ENCODE data around the gene SMDT1. TPM values are rescaled to one million over a fixed set of nuclear protein-coding genes. Genes with fewer than 3 reads are reported as not detected.
"Not testable (repeated sequence)": the region's sequence is repeated elsewhere in the genome, so short reads cannot be mapped to it uniquely, and the experiment has no call there.

Gene SMDT1
- total and polyA plus RNA-seq, 9 of the 15 experiments (the other 6 are each of a cell fraction or from before 2014, with no cell fraction given): 7.9 to 65.2 (median 14.3) TPM

DNA sequence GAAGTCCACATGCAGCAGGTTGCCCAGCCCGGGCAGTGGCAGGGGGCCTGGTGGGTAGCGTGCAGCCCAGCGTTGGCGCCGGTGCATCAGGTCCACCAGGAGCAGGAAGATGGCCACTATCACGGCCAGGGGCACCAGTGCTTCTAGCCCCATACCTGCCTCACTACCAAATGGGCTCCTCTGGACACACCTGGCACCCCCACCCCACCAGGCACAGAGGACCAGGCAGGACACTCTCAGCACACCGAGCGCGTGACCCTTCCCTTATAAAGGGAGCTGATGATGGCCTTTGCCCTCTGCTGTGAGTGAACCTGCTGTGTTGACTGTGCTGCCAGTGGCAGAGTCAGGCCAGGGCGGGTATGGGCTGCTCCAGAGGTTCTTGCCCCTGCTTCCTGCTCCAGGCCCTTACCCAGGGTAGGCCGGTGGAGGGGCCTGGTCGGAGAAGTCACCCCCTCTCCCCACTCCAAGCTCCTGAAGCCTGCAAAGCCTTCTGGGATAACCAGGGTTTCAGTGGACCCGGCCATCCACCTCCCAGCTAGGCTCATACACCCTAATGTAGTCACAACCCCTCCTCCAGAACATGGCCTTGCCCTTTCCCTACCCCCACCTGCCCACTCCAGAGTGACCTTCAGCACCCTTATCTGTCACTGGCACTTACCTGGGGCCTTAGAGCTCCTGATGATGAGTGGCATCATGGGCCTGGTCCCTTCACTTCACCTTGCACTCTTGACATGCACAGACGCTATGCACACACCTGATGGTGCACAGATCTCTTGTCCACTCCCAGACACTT lies 51.3 kb downstream of the SMDT1 start, which contains the start of gene CYP2D6:
Gene CYP2D6, minus strand, starts transcription at position 172 of the 793 bp plus-strand sequence. Its CDS starts 19 bp downstream, at position 153.
- BruUV-seq (replicated peaks); H3K9me1 ChIP-seq (ENCODE audit: control insufficient read depth, insufficient read depth, low read length); H2AFZ ChIP-seq (ENCODE audit: low read depth, low read length); H4K20me1 ChIP-seq (replicated peaks; ENCODE audit: control insufficient read depth, insufficient read depth, low read length); H3K27ac ChIP-seq (ENCODE audit: extremely low read depth, low read depth, low read length); FAIRE-seq; POLR2A ChIA-PET; DNase-seq (ENCODE audit: extremely low read depth in 1 of 4, low spot score in 3 of 4); ATAC-seq; H3K79me2 ChIP-seq (ENCODE audit: control insufficient read depth, insufficient read depth, low read length); CTCF ChIA-PET (ENCODE audit: low intra/inter-chr PET ratio); H3K4me2 ChIP-seq (ENCODE audit: insufficient read depth, low read length); in situ Hi-C loops (cut with MboI); H3K9ac ChIP-seq (ENCODE audit: insufficient read depth in 1 of 2, low read depth in 2 of 2, low read length in 2 of 2); H3K27me3 ChIP-seq (ENCODE audit: control insufficient read depth in 2 of 2, insufficient read depth in 2 of 2, low read length in 2 of 2); H3K4me3 ChIP-seq; H3K36me3 ChIP-seq (ENCODE audit: control insufficient read depth, insufficient read depth, low read length); H3K9me3 ChIP-seq (replicated peaks; ENCODE audit: control insufficient read depth, insufficient read depth, low read depth, low read length); intact Hi-C loops (cut with micrococcal nuclease): not testable (repeated sequence)
- WGBS (ENCODE audit: insufficient coverage, low coverage, missing lambda C conversion rate): 46% methylated on average over 11 of the region's 14 CpGs
- H3K4me1 ChIP-seq (replicated peaks in 1 of 2; ENCODE audit: control insufficient read depth in 2 of 2, insufficient read depth in 2 of 2, low read length in 2 of 2): peaks cover 0 to 16% of the 10 kb centered on the region in 2 experiments; a peak in 2 of 5 replicates
- TF ChIP-seq POLR2G (IDR thresholded peaks at IDR 0.05; ENCODE audit: low read depth, low read length): 0 out of 2 replicates have a peak, but pooled peaks have one; percentile 50

DNA sequence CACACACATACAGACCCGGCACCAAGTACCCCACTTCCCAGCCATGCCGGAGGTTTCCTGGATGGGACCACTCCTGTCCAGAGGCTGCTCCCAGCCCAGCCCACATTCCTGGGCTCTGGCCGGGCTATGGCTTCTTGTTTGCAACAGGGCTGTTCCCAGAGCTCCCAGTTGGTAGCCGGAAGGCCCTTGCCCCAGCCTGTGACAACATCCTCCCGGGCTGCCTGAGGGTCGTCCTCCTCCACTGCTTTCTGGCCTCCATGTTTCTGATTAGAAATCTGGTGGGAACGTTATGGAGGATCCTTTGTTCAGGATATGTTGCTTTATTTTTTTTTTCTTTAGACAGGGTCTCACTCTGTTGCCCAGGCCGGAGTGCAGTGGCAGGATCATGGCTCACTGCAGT lies 52.1 kb downstream of the SMDT1 start:
- Histone ChIP-seq H3K9me3 (replicated peaks; ENCODE audit: control insufficient read depth, insufficient read depth, low read depth, low read length) (no peaks in the 10 kb centered on the region), H4K20me1 (replicated peaks; ENCODE audit: control insufficient read depth, insufficient read depth, low read length) (no peaks in the 10 kb centered on the region), H3K79me2 (ENCODE audit: control insufficient read depth, insufficient read depth, low read length) (no peaks in the 10 kb centered on the region), H3K4me1 (replicated peaks in 1 of 2; ENCODE audit: control insufficient read depth in 2 of 2, insufficient read depth in 2 of 2, low read length in 2 of 2) (peaks cover 0 to 16% of the 10 kb centered on the region in 2 experiments; a peak in 2 of 5 replicates), H2AFZ (ENCODE audit: low read depth, low read length) (no peak overlapping the region), H3K36me3 (ENCODE audit: control insufficient read depth, insufficient read depth, low read length) (no peaks in the 10 kb centered on the region), H3K9ac (ENCODE audit: insufficient read depth in 1 of 2, low read depth in 2 of 2, low read length in 2 of 2) (no peak overlapping the region), H3K9me1 (ENCODE audit: control insufficient read depth, insufficient read depth, low read length) (no peaks in the 10 kb centered on the region), H3K27me3 (ENCODE audit: control insufficient read depth in 2 of 2, insufficient read depth in 2 of 2, low read length in 2 of 2) (no peaks in the 10 kb centered on the region), H3K27ac (ENCODE audit: extremely low read depth, low read depth, low read length) (no peak overlapping the region), H3K4me3 (no peak overlapping the region), H3K4me2 (ENCODE audit: insufficient read depth, low read length) (no peak overlapping the region)
- no peak for FAIRE-seq
- POLR2A ChIA-PET: no interaction called here
- WGBS (ENCODE audit: insufficient coverage, low coverage, missing lambda C conversion rate): 33% methylated on average over 6 of the region's 8 CpGs
- CTCF ChIA-PET (ENCODE audit: low intra/inter-chr PET ratio): no interaction called here
- in situ Hi-C loops (cut with MboI): no loop called here
- no peak for DNase-seq (ENCODE audit: extremely low read depth in 1 of 4, low spot score in 3 of 4)
- BruUV-seq (replicated peaks): no TSS peak
- intact Hi-C loops (cut with micrococcal nuclease): no loop called here
- ATAC-seq: no peak
- TF ChIP-seq, protein P1, sequence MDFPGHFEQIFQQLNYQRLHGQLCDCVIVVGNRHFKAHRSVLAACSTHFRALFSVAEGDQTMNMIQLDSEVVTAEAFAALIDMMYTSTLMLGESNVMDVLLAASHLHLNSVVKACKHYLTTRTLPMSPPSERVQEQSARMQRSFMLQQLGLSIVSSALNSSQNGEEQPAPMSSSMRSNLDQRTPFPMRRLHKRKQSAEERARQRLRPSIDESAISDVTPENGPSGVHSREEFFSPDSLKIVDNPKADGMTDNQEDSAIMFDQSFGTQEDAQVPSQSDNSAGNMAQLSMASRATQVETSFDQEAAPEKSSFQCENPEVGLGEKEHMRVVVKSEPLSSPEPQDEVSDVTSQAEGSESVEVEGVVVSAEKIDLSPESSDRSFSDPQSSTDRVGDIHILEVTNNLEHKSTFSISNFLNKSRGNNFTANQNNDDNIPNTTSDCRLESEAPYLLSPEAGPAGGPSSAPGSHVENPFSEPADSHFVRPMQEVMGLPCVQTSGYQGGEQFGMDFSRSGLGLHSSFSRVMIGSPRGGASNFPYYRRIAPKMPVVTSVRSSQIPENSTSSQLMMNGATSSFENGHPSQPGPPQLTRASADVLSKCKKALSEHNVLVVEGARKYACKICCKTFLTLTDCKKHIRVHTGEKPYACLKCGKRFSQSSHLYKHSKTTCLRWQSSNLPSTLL (IDR thresholded peaks at IDR 0.05): no peak
- no peak for TF ChIP-seq SPI1 (IDR thresholded peaks at IDR 0.05; ENCODE audit: borderline replicate concordance, low read depth, low read length)
- TF ChIP-seq ADNP (tag; IDR thresholded peaks at IDR 0.05): no peak
- TF ChIP-seq, protein P2, sequence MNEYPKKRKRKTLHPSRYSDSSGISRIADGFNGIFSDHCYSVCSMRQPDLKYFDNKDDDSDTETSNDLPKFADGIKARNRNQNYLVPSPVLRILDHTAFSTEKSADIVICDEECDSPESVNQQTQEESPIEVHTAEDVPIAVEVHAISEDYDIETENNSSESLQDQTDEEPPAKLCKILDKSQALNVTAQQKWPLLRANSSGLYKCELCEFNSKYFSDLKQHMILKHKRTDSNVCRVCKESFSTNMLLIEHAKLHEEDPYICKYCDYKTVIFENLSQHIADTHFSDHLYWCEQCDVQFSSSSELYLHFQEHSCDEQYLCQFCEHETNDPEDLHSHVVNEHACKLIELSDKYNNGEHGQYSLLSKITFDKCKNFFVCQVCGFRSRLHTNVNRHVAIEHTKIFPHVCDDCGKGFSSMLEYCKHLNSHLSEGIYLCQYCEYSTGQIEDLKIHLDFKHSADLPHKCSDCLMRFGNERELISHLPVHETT (CRISPR knock-in tag; conservative IDR thresholded peaks at IDR 0.05 in 1 of 2, IDR thresholded peaks at IDR 0.05 in 1 of 2): no peak
- no peak for TF ChIP-seq RUNX1 (IDR thresholded peaks at IDR 0.05; ENCODE audit: low read depth)
- TF ChIP-seq POLR2AphosphoS5 (IDR thresholded peaks at IDR 0.05; ENCODE audit: control insufficient read depth, insufficient read depth, low read depth, low read length): no peak
- TF ChIP-seq, protein P3, sequence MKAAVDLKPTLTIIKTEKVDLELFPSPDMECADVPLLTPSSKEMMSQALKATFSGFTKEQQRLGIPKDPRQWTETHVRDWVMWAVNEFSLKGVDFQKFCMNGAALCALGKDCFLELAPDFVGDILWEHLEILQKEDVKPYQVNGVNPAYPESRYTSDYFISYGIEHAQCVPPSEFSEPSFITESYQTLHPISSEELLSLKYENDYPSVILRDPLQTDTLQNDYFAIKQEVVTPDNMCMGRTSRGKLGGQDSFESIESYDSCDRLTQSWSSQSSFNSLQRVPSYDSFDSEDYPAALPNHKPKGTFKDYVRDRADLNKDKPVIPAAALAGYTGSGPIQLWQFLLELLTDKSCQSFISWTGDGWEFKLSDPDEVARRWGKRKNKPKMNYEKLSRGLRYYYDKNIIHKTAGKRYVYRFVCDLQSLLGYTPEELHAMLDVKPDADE (conservative IDR thresholded peaks at IDR 0.05; ENCODE audit: control insufficient read depth, low read depth, low read length): no peak
- no peak for TF ChIP-seq ZKSCAN8 (CRISPR knock-in tag; IDR thresholded peaks at IDR 0.05)

Measured in K562 (cell line).